HG03103 (cell line): ENCODE results near the gene PIMREG.

Experiments used
- ATAC-seq: cut with Tn5 transposase; IDR thresholded peaks from one replicate; pipeline ENCODE4 v1.9.1; 2021; ENCODE audit warnings: low read depth; ENCODE audit not compliant: unreplicated experiment

The PIMREG gene

DNA sequence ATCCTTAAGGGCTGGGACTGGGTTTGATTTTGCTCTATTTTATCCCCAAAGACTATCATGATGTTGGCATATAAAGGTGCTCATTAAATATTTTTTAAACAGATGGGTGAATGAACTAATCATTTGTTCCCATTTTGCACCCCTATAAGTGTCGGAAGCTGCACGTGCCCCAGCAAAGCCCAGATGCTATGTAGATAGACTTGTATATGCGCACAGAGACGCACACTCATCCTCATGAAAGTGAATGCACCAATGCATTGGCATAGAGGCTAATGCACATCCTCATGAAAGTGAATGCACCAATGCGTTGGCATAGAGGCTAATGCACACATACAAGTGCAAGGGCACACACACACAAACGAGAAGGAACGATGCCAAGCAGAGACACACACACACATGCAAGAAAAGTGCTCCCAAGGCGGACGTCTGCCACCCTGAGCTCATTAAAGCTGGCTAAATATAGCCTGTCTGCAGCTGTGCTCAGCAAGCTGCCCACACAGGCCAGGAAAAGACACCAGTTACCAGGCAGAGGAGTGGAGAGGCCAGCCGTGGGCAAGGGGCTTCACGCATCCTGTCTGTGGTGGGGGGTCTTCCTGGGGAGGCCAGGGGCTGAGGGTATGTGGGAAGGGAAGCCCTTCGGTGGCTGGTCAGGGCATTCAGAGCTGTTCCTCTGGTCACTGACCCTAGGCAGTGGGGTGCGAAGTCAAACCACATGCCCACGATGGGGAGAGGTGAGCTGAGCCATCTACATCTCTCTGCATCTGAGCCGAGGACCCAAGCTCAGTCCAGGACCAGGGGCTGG is 52.6 kb downstream of the PIMREG start:
- no peak for ATAC-seq

DNA sequence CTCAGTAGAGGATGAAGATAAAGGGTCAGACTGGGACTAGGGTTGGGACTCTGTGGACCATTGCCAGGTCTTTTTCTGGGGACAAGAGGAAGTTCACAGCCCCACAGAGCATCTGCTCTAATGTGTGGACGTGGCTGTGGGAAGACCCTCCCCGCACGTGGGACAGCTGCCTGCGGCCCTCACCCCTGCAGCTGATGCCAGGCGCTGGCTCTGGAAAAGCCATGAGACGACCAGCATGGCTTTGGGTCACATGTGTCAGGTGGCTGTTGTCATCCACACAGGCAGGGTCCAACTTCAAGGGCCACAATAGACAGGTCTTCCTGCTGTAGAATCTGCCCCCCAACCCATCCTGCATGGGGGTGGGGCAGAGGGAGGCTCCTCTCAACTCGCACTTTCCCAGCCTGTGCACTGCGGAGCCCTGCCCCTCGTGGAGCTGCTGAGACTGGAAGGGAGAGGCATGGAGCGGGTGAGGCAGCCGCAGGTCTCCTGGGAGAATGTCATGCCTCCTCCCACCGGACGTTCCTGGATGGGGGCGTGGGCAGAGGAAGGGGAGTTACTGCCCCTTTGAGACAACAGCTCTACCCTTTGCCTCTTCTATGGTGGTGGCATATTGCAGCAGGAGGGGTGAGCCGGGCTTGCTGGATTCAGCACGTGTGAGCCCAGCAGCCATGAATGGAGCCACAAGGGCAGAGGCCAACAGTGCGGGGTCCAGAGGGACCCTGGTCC is 53.4 kb downstream of the PIMREG start:
- ATAC-seq, result no peak

DNA sequence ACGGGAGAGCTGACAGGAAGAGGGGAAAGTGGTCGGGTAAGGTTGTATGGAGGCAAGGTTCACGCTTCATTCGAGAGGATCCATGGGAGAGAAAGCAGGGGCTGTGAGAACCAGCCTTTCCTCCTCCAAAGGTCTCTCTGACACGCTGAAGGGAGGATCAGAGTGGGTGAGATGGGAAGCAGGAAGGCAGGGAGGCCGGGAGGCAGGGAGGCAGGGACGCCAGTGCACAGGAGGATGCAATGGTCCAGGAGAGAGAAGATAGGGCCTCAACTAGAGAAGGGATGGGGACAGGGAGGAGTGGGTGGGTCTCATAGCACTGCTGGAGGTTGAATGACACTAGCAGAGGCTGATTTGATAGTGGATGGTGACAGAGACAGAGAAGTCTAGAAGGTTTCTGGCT is 54.1 kb downstream of the PIMREG start:
- no peak for ATAC-seq

DNA sequence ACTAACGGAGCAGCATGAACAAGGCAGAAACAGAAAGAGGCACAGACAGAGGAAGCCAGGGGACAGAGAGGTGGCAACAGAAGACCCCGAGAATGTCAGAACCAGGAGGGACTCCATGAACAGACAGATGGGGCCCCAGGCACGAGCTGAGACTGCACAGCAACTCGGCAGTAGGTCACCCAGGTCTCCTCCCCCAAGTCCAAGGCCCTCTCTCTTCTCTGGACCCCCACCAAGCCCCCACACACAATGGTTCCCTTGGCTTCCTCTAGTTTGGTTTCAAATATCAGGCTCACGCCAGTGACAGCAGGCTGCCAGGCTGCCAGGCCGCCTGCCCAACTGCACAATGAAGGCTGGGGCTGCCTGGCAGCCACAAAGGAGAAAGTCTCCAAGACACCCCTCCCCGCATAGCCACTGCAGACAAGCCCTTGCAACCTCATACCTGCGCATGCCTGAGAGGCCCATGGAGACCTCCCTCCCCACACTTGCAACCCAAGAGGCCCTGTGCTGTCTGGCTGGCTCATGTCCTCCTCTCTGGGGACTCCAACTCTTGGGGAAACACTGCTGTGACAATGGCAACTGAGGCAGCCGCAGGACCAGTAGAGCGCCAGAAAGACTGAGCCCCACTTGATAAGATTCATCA is 54.8 kb downstream of the PIMREG start:
- no peak for ATAC-seq
